Astrocyte (in vitro differentiated cells and primary cell): ENCODE results near the gene FAM227B. TPM values are rescaled to one million over a fixed set of nuclear protein-coding genes. Genes with fewer than 3 reads are reported as not detected.

Experiments used
- DNase-seq: peaks from one replicate; pipeline ENCODE4 v3.0.0-alpha.2; 2010; ENCODE audit warnings: low read depth
- FAIRE-seq: peaks from 2 replicates; lab custom pipeline; 2011; peaks lifted over from hg19 to GRCh38; lab: Jason Lieb, UNC
- H2AFZ ChIP-seq: 2 replicates; pipeline ENCODE4 v1.6.0; 2012; ENCODE audit warnings: low read depth, low read length, inconsistent platforms
- H3K27ac ChIP-seq: 2 replicates; pipeline ENCODE4 v1.5.1; 2011; ENCODE audit warnings: low read depth, low read length, inconsistent platforms
- H3K27me3 ChIP-seq: 2 replicates; pipeline ENCODE4 v1.6.0; 2011; ENCODE audit warnings: low read length, inconsistent platforms; ENCODE audit not compliant: insufficient read depth
- H3K36me3 ChIP-seq: 2 replicates; pipeline ENCODE4 v1.5.1; 2011; ENCODE audit warnings: low read length, inconsistent platforms; ENCODE audit not compliant: insufficient read depth
- H3K4me1 ChIP-seq: 2 replicates; pipeline ENCODE4 v1.5.1; 2011; ENCODE audit warnings: low read length, inconsistent platforms; ENCODE audit not compliant: insufficient read depth
- H3K4me2 ChIP-seq: 2 replicates; pipeline ENCODE4 v1.6.0; 2012; ENCODE audit warnings: low read length, inconsistent platforms
- H3K4me3 ChIP-seq: 2 replicates; pipeline ENCODE4 v1.5.1; 2011; ENCODE audit warnings: low read depth, mild to moderate bottlenecking, low read length, inconsistent platforms; ENCODE audit not compliant: insufficient read depth
- H3K79me2 ChIP-seq: 2 replicates; pipeline ENCODE4 v1.6.0; 2012; ENCODE audit warnings: mild to moderate bottlenecking, low read length, inconsistent platforms; ENCODE audit not compliant: insufficient read depth
- H3K9ac ChIP-seq: 2 replicates; pipeline ENCODE4 v1.6.0; 2012; ENCODE audit warnings: mild to moderate bottlenecking, low read length, inconsistent platforms
- H3K9me3 ChIP-seq: 2 replicates; pipeline ENCODE4 v1.5.1; 2012; ENCODE audit warnings: low read depth, mild to moderate bottlenecking, low read length, inconsistent platforms; ENCODE audit not compliant: insufficient read depth
- H4K20me1 ChIP-seq: 2 replicates; pipeline ENCODE4 v1.6.0; 2012; ENCODE audit warnings: low read length, inconsistent platforms; ENCODE audit not compliant: insufficient read depth
- H3K27ac Mint-ChIP-seq: one replicate; pipeline ENCODE4 v1.8.0; 2021; ENCODE audit warnings: mild to moderate bottlenecking, mixed read lengths; ENCODE audit not compliant: unreplicated experiment
- H3K27me3 Mint-ChIP-seq: one replicate; pipeline ENCODE4 v1.8.0; 2021; ENCODE audit warnings: low read depth, mixed read lengths; ENCODE audit not compliant: unreplicated experiment
- H3K36me3 Mint-ChIP-seq: one replicate; pipeline ENCODE4 v1.8.0; 2021; ENCODE audit warnings: low read depth, mixed read lengths; ENCODE audit not compliant: unreplicated experiment
- H3K4me1 Mint-ChIP-seq: one replicate; pipeline ENCODE4 v1.8.0; 2021; ENCODE audit warnings: low read depth, mixed read lengths; ENCODE audit not compliant: unreplicated experiment
- H3K4me3 Mint-ChIP-seq: one replicate; pipeline ENCODE4 v1.8.0; 2021; ENCODE audit warnings: mild to moderate bottlenecking, moderate library complexity, mixed read lengths; ENCODE audit not compliant: unreplicated experiment
- H3K9me3 Mint-ChIP-seq: one replicate; pipeline ENCODE4 v1.8.0; 2021; ENCODE audit warnings: mild to moderate bottlenecking, mixed read lengths; ENCODE audit not compliant: unreplicated experiment
- EZH2 ChIP-seq: IDR thresholded peaks from 2 replicates; pipeline ENCODE4 v1.6.1; 2012; ENCODE audit warnings: mild to moderate bottlenecking, low read length, inconsistent platforms; ENCODE audit not compliant: insufficient read depth
- total RNA-seq: library from RNA; stranded (reverse); gene quantifications from 2 replicates; pipeline ENCODE4 v1.2.1, GENCODE V29; 2021
- TF ChIP-seq, protein P1 (sequence below): IDR thresholded peaks from 2 replicates; pipeline ENCODE4 v1.5.1; 2011; ENCODE audit warnings: low read depth, mild to moderate bottlenecking, inconsistent platforms, low read length, moderate library complexity; ENCODE audit not compliant: insufficient read depth

FAM227B gene
- total RNA-seq, 1 donor from 2014 or later, result 5.7 TPM

- Histone ChIP-seq H3K4me3 (no peak overlapping the region), H3K4me1 (peaks cover 3% of the 10 kb centered on the region), H3K4me2 (no peak overlapping the region), H3K9me3 (no peaks in the 10 kb centered on the region), H3K79me2 (no peaks in the 10 kb centered on the region), H3K36me3 (peaks cover 6% of the 10 kb centered on the region), H3K9ac (no peak overlapping the region), H3K27ac (no peak overlapping the region), H4K20me1 (peaks cover 14% of the 10 kb centered on the region), H3K27me3 (no peaks in the 10 kb centered on the region), H2AFZ (no peak overlapping the region)
- no peaks in the 10 kb centered on the region for H3K27me3 Mint-ChIP-seq
- peaks cover 13% of the 10 kb centered on the region for H3K36me3 Mint-ChIP-seq
- H3K4me3 Mint-ChIP-seq, result no peak overlapping the region
- H3K4me1 Mint-ChIP-seq, result peaks cover 15% of the 10 kb centered on the region
- peaks cover 2% of the 10 kb centered on the region for H3K9me3 Mint-ChIP-seq
- TF ChIP-seq, protein P1, sequence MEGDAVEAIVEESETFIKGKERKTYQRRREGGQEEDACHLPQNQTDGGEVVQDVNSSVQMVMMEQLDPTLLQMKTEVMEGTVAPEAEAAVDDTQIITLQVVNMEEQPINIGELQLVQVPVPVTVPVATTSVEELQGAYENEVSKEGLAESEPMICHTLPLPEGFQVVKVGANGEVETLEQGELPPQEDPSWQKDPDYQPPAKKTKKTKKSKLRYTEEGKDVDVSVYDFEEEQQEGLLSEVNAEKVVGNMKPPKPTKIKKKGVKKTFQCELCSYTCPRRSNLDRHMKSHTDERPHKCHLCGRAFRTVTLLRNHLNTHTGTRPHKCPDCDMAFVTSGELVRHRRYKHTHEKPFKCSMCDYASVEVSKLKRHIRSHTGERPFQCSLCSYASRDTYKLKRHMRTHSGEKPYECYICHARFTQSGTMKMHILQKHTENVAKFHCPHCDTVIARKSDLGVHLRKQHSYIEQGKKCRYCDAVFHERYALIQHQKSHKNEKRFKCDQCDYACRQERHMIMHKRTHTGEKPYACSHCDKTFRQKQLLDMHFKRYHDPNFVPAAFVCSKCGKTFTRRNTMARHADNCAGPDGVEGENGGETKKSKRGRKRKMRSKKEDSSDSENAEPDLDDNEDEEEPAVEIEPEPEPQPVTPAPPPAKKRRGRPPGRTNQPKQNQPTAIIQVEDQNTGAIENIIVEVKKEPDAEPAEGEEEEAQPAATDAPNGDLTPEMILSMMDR, result no peak
- no peak for TF ChIP-seq EZH2
- H3K27ac Mint-ChIP-seq, result no peak overlapping the region
- FAIRE-seq (no peak), DNase-seq (no peak)
These were observed 305.2 kb downstream of the FAM227B start for GRCh38 chr15:49315391-49315823.

DNA sequence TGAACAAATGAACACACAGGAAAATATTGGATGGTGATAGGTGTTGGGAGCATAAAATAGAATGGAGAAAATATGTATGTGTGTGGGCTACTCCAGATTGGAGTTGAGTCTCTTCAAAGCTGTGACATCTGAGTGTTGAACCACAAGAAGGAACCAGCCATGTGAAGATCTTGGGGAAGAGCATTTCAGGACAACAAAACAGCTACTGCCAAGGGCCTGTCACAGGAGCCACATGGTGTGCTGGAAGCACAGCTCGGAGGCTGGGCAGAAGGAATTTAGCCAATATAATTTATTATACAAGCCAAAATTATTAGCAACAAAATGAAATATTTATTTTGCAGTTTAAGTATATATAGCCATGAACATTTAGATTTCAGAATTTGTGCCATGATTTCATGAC lies 305.9 kb downstream of the FAM227B start:
- H3K36me3 Mint-ChIP-seq, result peaks cover 9% of the 10 kb centered on the region
- peaks cover 19% of the 10 kb centered on the region for H3K4me1 Mint-ChIP-seq
- Histone ChIP-seq H3K36me3 (no peaks in the 10 kb centered on the region), H2AFZ (no peak overlapping the region), H3K79me2 (no peaks in the 10 kb centered on the region), H3K27ac (no peak overlapping the region), H3K4me1 (peaks cover 3% of the 10 kb centered on the region), H4K20me1 (peaks cover 14% of the 10 kb centered on the region), H3K9ac (no peak overlapping the region), H3K4me3 (no peak overlapping the region), H3K4me2 (no peak overlapping the region), H3K27me3 (no peaks in the 10 kb centered on the region), H3K9me3 (no peaks in the 10 kb centered on the region)
- no peak overlapping the region for H3K27ac Mint-ChIP-seq
- DNase-seq (no peak), FAIRE-seq (no peak)
- H3K4me3 Mint-ChIP-seq, result no peak overlapping the region
- H3K9me3 Mint-ChIP-seq, result peaks cover 2% of the 10 kb centered on the region
- TF ChIP-seq EZH2, result no peak
- TF ChIP-seq, protein P1, result no peak
- no peaks in the 10 kb centered on the region for H3K27me3 Mint-ChIP-seq

DNA sequence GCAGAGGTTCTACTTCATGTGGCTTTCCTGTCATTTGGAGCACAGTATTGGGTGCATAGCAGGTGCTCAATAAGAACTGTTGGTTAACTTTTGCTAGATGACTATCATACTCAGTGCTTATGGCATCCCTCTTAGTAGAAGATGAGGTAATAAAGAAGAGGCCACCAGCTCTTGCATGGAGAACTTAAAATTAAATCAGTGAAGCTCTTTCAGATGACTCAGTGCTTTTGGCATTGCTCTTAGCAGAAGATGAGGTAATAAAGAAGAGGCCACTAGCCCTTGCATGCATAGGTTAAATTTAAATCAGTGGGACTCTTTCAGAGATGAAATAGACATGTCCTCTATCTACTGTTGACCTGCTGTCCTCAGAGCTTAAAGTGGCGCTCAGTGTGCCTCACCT lies 307.0 kb downstream of the FAM227B start:
- Histone ChIP-seq H3K9me3 (no peaks in the 10 kb centered on the region), H3K4me2 (no peak overlapping the region), H3K27me3 (no peaks in the 10 kb centered on the region), H3K9ac (no peak overlapping the region), H3K4me3 (no peak overlapping the region), H3K79me2 (no peaks in the 10 kb centered on the region), H3K36me3 (no peaks in the 10 kb centered on the region), H2AFZ (no peak overlapping the region), H3K4me1 (peaks cover 3% of the 10 kb centered on the region), H4K20me1 (peaks cover 18% of the 10 kb centered on the region), H3K27ac (no peak overlapping the region)
- Mint-ChIP-seq H3K36me3 (peaks cover 9% of the 10 kb centered on the region), H3K27ac (peak overlapping the region; percentile 5), H3K27me3 (no peaks in the 10 kb centered on the region), H3K9me3 (peaks cover 2% of the 10 kb centered on the region), H3K4me3 (no peak overlapping the region), H3K4me1 (peaks cover 19% of the 10 kb centered on the region)
- peak; percentile 85 for DNase-seq
- TF ChIP-seq, protein P1, result no peak
- TF ChIP-seq EZH2, result no peak
- no peak for FAIRE-seq
